DOHH2 (cell line): ENCODE data around the gene TMEM132D.

ENCODE experiments used
- H3F3A ChIP-seq: fragments of 200-600 bp; sonication (generic), shearing (Covaris generic); 2 replicates; pipeline ENCODE4 v1.6.0; 2016; ENCODE audit warnings: antibody characterized with exemption, mild to moderate bottlenecking; ENCODE audit not compliant: control insufficient read depth, insufficient read depth
- H3K27ac ChIP-seq: fragments of 200-600 bp; sonication (generic); 2 replicates; pipeline ENCODE4 v1.5.1; 2014; ENCODE audit warnings: low read depth, mild to moderate bottlenecking, low read length, moderate library complexity
- H3K27me3 ChIP-seq: fragments of 200-600 bp; sonication (generic); 2 replicates; pipeline ENCODE4 v1.6.1; 2014; ENCODE audit warnings: mild to moderate bottlenecking, low read length, mixed read lengths; ENCODE audit not compliant: control insufficient read depth
- H3K36me3 ChIP-seq: fragments of 200-600 bp; sonication (generic); 2 replicates; pipeline ENCODE4 v1.6.1; 2014; ENCODE audit warnings: mild to moderate bottlenecking, low read length, moderate library complexity, mixed read lengths; ENCODE audit not compliant: control insufficient read depth
- H3K4me1 ChIP-seq: fragments of 200-600 bp; sonication (generic); 2 replicates; pipeline ENCODE4 v1.6.1; 2014; ENCODE audit warnings: mild to moderate bottlenecking, low read length, mixed read lengths; ENCODE audit not compliant: control insufficient read depth
- H3K4me2 ChIP-seq: fragments of 200-600 bp; sonication (generic); 2 replicates; pipeline ENCODE4 v1.6.0; 2014; ENCODE audit warnings: mild to moderate bottlenecking, low read length, moderate library complexity
- H3K4me3 ChIP-seq: fragments of 200-600 bp; sonication (generic); 2 replicates; pipeline ENCODE4 v1.5.1; 2014; ENCODE audit warnings: mild to moderate bottlenecking, low read length, mixed read lengths
- H3K79me2 ChIP-seq: fragments of 200-600 bp; sonication (generic); 2 replicates; pipeline ENCODE4 v1.6.1; 2014; ENCODE audit warnings: mild to moderate bottlenecking, low read length, mixed read lengths; ENCODE audit not compliant: control insufficient read depth
- H3K9me2 ChIP-seq: fragments of 200-600 bp; sonication (generic); replicated peaks from 2 replicates; pipeline ENCODE4 v1.6.1; 2014; ENCODE audit warnings: mild to moderate bottlenecking, low read length, mixed read lengths; ENCODE audit not compliant: control insufficient read depth
- H3K9me3 ChIP-seq: fragments of 200-600 bp; sonication (generic); 2 replicates; pipeline ENCODE4 v1.6.1; 2014; ENCODE audit warnings: antibody characterized with exemption, low read length, mixed read lengths; ENCODE audit not compliant: control insufficient read depth, insufficient read depth
- H4K20me1 ChIP-seq: fragments of 200-600 bp; sonication (generic); 2 replicates; pipeline ENCODE4 v1.6.0; 2014; ENCODE audit warnings: low read depth, mild to moderate bottlenecking, antibody characterized with exemption, low read length, moderate library complexity; ENCODE audit not compliant: control insufficient read depth, insufficient read depth
- EZH2phosphoT487 ChIP-seq: fragments of 200-600 bp; sonication (generic); IDR thresholded peaks from 2 replicates; pipeline ENCODE4 v1.6.1; 2017; ENCODE audit warnings: borderline replicate concordance, mild to moderate bottlenecking, antibody characterized with exemption, low read length, moderate library complexity, mixed read lengths
- TF ChIP-seq, protein P1 (sequence below): fragments of 200-600 bp; sonication (generic); IDR thresholded peaks from one replicate; pipeline ENCODE4 v1.5.1; 2014; ENCODE audit warnings: antibody characterized with exemption, mild to moderate bottlenecking, low read depth, low read length; ENCODE audit not compliant: poor library complexity, severe bottlenecking

The TMEM132D gene

GRCh38 chr12:129036135-129036534 lies 867.7 kb downstream of the TMEM132D start:
- H3K4me1 ChIP-seq = no peaks in the 10 kb centered on the region
- no peaks in the 10 kb centered on the region for H3K27me3 ChIP-seq
- no peaks in the 10 kb centered on the region for H3K36me3 ChIP-seq
- no peaks in the 10 kb centered on the region for H3K9me3 ChIP-seq
- H3F3A ChIP-seq = no peaks in the 10 kb centered on the region
- no peak overlapping the region for H3K4me2 ChIP-seq
- TF ChIP-seq, protein P1, sequence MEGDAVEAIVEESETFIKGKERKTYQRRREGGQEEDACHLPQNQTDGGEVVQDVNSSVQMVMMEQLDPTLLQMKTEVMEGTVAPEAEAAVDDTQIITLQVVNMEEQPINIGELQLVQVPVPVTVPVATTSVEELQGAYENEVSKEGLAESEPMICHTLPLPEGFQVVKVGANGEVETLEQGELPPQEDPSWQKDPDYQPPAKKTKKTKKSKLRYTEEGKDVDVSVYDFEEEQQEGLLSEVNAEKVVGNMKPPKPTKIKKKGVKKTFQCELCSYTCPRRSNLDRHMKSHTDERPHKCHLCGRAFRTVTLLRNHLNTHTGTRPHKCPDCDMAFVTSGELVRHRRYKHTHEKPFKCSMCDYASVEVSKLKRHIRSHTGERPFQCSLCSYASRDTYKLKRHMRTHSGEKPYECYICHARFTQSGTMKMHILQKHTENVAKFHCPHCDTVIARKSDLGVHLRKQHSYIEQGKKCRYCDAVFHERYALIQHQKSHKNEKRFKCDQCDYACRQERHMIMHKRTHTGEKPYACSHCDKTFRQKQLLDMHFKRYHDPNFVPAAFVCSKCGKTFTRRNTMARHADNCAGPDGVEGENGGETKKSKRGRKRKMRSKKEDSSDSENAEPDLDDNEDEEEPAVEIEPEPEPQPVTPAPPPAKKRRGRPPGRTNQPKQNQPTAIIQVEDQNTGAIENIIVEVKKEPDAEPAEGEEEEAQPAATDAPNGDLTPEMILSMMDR = no peak
- no peak for TF ChIP-seq EZH2phosphoT487
- H3K9me2 ChIP-seq = no peaks in the 10 kb centered on the region
- no peak overlapping the region for H3K27ac ChIP-seq
- H4K20me1 ChIP-seq = no peaks in the 10 kb centered on the region
- no peak overlapping the region for H3K4me3 ChIP-seq
- no peaks in the 10 kb centered on the region for H3K79me2 ChIP-seq

DNA sequence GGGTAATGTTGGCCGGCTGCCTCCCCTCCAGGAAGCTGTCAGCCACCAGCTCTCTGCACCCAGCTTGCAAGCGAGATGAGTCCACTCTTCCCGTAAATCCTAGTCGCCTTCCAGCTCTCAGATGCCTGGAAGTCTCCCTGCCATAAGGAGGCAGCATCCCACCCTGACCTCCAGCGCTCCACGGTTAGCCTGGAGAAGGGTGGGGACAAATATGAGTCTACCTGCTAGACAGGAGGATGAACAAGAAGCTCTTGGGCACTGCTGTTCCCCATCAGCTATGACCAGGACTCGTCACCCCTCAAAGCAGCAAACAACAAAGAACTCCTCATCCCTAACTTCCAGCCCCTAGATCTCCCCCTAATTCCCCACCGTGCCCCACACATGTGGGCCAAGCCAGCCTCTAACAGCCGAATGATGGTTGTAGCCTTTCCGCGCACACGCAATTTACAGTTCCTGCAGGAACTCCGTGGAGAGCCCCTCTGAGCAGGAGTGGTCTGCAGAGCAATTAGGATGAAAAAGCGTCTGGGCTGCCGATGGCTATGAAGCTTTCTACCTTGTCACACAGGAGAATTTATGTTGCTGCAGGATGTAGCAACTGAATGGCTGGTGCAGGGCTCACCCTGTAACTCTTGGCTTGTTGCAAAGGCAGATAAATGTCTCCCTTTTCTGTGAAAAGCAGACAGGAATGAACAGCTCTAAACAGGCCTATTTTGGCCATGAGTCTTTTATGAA lies 869.1 kb downstream of the TMEM132D start:
- TF ChIP-seq, protein P1 = no peak
- TF ChIP-seq EZH2phosphoT487 = no peak
- Histone ChIP-seq H3K9me3 (no peaks in the 10 kb centered on the region), H3K4me1 (no peaks in the 10 kb centered on the region), H3K79me2 (no peaks in the 10 kb centered on the region), H3K9me2 (no peaks in the 10 kb centered on the region), H3F3A (no peaks in the 10 kb centered on the region), H3K4me2 (no peak overlapping the region), H3K27me3 (no peaks in the 10 kb centered on the region), H3K27ac (no peak overlapping the region), H3K4me3 (no peak overlapping the region), H3K36me3 (no peaks in the 10 kb centered on the region), H4K20me1 (no peaks in the 10 kb centered on the region)

- no peaks in the 10 kb centered on the region for H3K79me2 ChIP-seq
- no peak overlapping the region for H3K4me2 ChIP-seq
- no peaks in the 10 kb centered on the region for H3K27me3 ChIP-seq
- no peak overlapping the region for H3K27ac ChIP-seq
- no peaks in the 10 kb centered on the region for H3K36me3 ChIP-seq
- no peak for TF ChIP-seq EZH2phosphoT487
- TF ChIP-seq, protein P1 = no peak
- no peak overlapping the region for H3K4me3 ChIP-seq
- no peaks in the 10 kb centered on the region for H4K20me1 ChIP-seq
- H3K9me3 ChIP-seq = no peaks in the 10 kb centered on the region
- no peaks in the 10 kb centered on the region for H3K9me2 ChIP-seq
- H3F3A ChIP-seq = no peaks in the 10 kb centered on the region
- no peaks in the 10 kb centered on the region for H3K4me1 ChIP-seq
Observed at GRCh38 chr12:129028844-129029243, 875.0 kb downstream of the TMEM132D start.
